HG03135 (cell line): ENCODE data around the gene NMT2.

ENCODE experiments used
- ATAC-seq: cut with Tn5 transposase; IDR thresholded peaks from one replicate; pipeline ENCODE4 v1.9.1; 2021; ENCODE audit warnings: mild to moderate bottlenecking, moderate library complexity; ENCODE audit not compliant: unreplicated experiment

Gene NMT2

DNA sequence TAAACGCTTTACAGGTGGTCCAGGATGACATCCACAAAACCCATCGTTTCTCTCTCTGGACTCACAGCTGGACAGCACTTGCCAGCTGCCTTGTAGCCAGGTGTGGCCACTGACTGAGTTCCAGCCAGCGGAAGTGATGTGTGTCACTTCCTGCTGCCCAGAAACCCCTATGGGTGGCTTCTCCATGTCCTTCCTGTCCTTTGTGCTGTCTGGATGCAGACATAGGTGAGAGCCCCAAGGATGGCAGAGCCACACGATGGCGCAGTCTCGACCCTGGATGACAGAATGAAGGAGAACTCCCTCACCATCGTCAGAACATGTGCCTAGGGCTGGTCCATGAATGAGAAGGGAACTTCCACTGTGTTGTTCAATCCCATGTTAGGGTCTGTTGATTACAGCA lies 22.1 kb downstream of the NMT2 start:
- ATAC-seq, result no peak

DNA sequence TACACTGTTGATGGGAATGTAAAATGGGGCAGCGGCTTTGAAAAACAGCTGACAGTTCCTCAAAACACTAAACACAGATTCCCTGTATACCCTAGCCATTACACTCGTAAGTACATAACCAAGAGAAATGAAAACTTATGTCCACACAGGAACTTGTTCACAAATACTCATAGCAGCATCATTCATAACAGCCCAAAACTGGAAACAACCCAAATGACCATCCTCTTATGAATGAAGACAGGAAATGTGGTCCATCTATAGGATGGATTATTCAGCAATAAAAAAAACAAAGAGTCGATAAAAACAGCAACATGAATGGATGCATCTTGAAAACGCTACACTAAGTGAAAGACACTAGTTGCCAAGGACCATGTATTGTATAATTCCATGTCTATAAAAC lies 23.7 kb downstream of the NMT2 start:
- no peak for ATAC-seq

DNA sequence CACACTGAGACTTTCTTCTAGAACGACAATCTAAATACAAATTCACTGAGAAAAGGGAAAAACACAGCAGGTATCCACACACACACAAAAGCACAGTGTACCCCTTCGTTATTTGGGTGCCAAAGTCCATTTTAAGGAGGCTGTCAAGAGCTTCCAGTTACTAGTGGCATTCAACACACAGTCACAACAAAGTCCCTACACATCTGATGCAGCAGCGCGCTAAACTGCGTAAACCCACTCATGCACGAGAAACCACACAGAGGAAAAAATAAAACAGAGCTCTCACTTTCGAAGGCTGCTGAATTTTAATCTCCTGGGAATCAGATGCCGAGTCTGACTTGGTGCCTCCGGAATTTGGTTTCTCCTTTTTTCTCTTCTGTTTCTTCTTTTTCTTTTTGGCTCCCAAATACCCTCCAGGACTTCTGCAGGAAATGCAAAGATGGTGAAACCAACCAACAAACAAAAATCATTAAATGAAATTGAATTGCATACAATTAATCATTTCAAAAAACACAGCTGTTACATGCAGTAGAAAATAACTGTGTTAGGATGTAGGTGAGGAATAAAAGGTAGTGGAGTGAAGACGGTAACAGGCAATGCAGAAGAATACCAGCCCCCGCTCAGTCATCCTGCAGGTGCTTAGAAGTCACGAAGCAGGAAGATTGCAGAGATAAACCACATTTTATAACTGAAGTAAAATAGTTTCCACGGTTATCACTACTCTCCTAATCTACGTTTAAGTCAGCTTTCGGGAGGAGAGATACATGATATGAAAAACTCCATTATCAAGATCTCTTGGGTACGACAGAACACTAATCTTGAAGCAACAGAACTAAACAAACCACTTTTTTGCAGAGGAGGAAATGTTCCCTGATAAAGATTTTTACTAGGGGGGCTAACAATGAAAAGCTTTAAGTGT lies 27.1 kb downstream of the NMT2 start:
- peak; percentile 90 for ATAC-seq

DNA sequence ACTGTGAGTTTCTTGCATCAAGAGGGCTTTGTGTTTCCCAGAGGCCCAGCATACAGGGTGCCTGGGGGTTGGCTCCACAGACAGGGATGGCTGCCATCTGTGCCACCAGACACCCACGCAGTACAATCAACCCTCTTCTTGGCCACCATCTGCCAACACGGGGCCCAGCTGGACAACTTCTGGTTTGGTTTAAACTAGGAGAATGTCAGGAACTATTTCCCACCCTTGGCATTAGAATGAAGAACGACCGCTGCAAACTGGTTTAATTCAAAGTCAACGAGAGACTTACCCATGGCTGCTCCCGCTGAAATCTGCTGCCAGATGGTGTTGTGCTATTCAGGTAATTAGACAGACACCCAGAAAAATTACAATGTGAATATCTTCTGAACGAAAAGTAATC lies 27.8 kb downstream of the NMT2 start:
- no peak for ATAC-seq

DNA sequence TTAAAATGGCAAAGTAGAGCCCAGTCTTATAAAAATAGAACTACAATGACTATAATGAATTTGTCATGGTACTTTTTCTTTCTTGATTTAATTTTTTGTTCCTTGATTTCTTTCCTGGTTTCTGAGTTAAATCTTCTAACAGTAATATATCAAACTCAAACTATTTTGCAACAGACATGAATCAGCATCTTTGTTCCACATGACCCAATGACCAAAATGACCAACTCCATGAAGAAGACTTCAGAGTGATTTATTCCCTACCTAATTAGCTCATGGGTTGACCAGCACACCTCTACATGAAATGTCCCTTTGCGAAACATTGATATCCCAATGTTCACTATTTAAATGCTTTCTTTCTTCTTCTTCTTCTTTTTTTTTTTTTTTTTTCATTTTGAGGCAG lies 30.9 kb downstream of the NMT2 start:
- no peak for ATAC-seq

DNA sequence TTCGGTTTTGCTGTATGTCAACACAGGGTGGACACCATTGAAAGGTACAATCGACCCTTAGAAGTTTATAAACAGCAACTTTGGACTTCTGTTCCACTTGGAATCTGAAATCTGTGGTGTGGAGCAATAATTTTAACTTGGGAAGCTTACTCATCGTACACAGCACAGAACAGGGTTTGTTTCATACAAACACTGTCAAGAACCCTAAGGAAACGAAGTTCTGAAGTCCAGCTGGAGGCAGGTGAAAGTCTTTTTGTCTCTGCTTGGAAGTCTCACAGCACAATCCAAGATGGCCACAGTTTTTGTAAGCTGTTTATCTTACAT lies 31.5 kb downstream of the NMT2 start:
- ATAC-seq, result no peak

DNA sequence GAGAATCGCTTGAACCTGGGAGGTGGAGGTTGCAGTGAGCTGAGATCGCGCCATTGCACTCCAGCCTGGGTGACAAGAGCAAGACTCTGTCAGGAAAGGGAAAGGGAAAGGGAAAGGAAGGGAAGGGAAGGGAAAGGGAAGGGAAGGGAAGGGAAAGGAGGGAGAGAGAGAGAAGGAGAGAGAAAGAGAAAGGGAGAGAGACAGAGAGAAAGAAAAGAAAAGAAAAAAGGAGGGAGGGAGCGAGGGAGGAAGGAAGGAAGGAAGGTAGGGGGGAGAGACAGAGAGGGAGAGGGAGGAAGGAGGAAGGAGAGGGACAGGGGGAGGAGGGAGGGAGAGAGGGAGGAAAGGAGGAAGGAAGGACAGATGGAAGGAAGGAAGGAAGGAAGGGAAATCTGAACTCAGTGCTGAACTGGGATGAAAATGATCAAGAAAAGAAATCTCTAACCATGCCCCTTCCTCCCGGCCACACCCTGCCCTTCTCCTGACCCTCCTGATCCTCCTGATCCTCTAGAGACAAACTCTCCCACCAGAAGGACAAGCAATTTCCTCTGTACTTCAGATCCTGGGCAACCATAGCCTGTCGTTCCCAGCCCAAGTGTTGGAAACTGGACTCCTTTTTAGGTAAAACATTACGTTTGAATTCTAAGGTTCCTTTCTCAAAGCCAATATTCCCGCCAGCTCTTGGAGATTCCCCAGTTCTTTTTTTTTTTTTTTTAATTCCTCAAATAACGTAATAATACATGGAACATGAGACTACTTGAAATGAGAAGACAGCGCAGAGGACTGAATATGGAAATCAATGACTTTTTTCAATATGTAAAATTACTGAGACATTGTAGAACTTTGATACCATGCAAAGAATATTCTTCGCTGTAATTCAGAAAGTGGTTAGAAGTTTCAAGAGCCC lies 32.1 kb downstream of the NMT2 start:
- ATAC-seq, result no peak

DNA sequence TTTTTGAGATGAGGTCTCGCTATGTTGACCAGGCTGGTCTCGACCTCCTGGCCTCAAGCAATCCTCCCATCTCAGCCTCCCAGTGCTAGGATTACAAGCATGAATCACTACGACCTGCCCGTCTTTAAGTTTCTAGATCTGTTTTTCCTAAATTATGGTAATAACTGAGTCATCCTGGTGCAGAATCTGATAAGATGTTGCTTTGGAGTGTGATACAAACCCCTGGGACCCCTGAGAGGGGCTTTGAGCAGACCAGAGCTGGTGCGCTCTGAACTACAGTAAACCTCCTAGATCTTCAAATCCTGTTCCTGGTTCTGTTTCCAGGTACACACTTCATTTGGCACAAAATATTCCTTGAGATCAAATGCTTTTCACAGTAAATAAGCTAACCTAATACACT lies 37.2 kb downstream of the NMT2 start:
- no peak for ATAC-seq

DNA sequence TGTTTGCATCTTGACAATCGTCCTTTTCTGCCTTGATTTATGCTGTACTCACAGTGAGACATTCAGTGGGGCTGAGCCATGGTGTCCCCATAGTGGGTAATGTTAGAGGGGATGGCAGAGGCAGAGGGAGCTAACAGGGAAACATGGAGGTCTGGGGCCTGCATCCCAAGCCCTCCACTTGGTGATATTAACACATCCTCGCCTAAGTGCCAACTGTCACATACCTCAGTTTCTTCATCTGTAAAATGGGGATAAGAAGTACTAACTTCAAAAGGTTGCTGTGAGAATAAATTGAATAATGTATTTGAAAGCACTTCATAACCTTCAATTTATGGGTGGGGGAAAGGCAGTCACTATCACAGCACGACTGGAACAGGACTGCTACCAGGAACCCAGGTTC lies 43.6 kb downstream of the NMT2 start:
- ATAC-seq, result no peak

DNA sequence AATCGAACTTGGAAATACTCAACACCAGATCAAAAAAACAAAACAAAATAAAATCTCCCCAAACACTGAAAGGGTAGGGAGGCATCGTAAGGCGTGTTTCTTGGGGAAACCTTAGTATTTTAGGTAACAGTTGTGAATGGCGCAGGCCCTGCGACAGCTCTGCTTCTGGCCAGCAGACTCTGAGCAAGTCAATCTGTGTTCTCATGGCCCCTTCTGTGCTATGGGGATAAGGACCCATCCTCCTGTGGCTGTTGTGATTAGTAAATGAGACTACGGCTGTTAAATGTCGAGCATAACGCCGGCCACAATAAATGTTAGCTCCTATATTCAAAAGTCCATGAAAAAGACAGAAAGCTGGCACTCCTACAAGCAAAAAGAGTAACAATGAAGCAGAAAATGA lies 44.3 kb downstream of the NMT2 start:
- no peak for ATAC-seq

DNA sequence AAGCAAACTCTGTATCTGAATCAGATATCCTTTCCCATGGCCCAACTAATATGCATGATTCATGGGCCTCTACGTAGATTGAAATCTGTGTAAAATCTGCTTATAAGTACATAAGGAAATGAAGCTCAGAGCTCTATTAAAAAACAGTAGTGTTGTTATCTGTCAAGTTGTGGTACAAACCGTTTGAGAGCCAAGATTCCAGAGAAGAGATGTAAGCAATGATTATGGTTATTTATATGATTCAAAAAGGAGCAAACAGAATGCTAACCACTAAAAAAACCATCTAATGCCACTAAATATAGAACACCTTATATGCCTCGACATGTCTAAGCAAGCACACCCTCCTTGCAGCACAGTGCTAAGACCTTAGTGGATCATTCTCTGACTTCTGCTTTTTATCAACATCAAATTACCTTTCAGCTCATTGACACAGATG lies 44.7 kb downstream of the NMT2 start:
- ATAC-seq, result no peak

DNA sequence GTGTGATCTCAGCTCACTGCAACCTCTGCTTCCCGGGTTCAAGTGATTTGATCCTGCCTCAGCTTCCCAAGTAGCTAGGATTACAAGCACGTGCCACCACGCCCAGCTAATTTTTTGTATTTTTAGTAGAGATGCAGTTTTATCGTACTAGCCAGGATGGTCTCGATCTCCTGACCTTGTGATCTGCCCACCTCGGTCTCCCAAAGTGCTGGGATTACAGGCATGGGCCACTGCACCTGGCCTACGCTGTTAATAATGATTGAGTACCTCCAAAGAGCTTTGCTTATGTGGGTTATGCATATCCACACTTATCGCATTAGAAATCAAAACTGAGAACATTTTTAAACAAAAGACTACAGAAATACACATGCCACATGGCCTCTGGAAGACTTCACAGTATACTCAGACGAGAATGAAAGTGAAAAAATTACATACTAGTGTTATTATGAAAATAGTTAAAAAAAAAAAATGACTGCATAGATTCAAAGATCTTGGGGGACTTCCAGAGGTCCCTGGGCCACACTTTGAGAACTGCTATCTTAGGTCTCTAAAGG lies 45.9 kb downstream of the NMT2 start:
- peak; percentile 84 for ATAC-seq

DNA sequence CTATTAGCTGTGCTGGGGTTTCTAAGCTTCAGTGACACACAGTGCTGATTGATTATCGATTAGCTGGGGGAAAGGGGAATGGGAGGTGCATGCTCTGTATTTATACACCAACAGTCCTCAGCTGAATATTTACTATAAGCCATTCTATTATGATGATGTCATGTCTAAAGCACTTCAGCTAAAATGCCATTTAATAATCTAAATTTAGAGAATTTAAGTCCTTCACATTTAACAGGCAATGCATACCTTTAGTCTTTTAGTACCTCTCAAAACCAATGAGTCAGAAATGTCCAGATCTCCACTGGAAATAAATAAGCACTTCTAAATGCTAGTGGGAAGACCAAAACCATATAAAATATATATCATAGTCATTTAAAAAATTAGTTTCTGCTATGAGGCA lies 46.8 kb downstream of the NMT2 start:
- no peak for ATAC-seq

DNA sequence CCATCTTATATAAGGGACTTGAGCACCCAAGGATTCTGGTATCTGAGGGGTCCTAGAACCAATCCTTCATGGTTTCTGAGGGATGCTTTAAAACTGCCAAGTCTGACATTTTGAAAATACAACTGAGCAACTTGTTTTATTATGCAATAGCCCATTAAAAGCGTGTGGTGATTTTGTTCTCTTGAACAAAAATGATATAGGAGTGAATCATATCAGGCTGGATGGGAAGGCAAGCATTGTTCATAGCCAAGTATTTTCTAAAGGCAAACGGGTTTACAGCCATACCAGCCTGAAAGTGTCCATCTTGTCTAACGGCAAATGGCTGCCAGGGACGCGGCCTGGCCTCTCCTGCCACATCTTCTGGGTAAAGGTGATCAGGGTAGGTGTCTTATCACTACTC lies 48.0 kb downstream of the NMT2 start:
- ATAC-seq, result no peak

DNA sequence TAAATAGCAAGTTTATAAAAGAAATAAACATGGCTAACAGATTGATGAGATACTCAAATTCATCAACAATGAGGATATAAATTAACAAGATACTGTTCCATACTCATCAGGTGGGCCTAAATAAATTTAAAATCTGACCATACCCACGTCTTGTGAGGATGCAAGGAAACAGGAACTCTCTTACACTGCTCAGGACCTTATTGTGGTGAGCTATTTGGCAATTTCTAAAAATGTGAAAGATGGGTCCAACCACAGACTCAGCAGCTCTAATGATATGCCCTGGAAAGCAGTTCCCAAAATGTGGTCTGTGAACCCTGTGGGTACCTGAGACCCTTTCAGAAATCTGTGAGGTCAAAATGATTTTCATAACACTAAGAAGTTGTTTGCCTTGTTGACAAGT lies 49.9 kb downstream of the NMT2 start:
- no peak for ATAC-seq

DNA sequence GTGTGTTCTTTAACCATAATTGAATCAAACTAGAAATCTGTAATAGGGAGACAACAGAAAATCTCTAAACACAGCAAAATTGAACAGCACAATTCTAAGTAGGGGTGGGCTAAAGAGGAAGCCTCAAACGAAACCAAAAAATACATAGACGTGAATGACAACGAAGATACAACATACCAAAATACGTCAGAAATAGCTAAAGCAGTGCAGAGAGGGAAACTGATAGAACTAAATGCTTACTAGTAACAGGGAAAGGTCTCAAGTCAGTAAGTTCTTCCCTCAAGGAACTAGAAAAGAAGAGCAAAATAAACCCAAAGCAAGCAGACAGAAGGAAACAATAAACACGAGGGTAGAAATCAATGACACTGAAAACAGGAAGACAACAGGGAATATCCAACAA lies 52.3 kb downstream of the NMT2 start:
- ATAC-seq, result no peak

DNA sequence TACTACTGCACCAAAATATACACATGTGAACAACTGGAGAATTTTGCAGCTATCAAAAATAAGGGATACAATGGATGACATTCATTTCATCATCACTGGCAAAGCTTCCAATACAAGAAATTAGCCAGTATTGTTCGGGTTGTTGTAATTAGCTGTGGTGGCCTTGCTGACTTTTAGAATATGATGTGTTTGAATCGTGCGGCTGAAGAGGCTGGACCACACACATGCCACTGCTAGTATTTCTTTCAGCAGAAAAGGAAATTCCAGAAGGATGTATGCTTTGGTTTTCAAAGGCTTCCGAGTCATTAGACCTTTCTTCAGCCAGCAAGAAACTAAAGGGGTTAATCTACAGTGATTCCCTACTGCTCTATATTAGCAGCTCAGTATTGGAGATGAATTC lies 54.7 kb downstream of the NMT2 start:
- no peak for ATAC-seq

DNA sequence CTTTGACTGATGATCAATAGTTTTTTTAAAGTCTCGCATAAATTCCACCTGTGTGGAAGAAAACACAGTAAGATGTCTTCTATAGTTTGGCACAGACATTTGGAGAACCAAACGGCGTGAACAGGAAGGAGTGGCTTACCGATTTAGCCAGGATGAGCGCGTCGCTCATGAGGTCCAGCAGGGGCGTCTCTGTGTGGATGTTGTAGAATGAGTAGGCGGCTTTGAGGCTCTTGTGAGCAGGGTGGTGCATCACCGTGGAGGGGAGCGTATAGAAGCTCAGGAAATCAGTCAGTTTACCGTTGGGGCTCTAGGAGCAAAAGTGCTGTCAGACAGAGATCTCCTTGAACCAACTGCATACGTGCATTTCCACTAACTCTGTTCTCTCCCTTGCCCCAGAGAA lies 55.8 kb downstream of the NMT2 start:
- ATAC-seq, result no peak

DNA sequence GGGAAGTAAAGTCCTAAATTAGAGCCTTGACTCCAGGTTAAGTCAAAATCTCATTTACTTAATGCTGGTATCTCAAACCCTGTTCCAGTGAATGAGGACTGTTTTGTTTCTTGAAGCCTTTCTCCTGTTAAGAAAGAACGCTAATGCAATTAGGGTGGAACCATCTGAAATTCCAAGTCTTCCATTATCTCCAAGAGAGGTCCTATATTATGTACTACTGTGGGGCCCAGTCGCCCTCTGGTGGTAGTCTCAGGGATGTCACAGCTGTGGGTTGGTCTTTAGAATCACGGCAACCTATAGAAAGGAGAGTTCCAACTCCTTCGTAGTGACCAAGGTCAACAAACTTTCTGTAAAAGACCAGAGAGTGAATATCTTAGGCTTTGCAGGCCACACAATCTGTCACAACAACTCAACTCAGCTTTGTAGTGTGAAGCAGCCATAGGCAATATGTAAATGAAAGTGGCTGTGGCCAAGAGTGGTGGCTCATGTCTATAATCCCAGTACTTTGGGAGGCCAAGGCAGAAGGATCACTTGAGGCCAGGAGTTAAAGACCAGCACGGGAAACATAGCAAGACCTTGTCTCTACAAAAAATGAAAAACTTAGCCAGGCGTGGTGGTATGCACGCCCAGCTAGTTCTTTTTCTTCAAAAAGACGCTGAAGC lies 62.0 kb downstream of the NMT2 start:
- peak; percentile 79 for ATAC-seq

DNA sequence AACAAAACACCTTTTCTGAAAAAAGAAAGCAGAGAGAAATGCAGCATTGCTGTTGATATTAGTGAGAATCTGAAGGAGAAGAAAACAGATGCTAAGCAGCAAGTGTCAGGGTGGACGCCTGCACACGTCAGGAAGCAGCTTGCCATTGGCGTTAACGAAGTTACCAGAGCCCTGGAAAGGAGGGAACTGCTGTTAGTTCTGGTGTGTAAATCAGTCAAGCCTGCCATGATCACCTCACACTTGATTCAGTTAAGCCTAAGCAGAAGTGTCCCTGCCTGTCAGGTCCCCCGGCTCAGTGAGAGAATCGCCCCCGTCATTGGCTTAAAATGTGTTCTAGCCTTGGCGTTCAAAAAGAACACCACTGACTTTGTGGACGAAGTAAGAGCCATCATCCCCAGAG lies 65.0 kb downstream of the NMT2 start:
- ATAC-seq, result no peak

DNA sequence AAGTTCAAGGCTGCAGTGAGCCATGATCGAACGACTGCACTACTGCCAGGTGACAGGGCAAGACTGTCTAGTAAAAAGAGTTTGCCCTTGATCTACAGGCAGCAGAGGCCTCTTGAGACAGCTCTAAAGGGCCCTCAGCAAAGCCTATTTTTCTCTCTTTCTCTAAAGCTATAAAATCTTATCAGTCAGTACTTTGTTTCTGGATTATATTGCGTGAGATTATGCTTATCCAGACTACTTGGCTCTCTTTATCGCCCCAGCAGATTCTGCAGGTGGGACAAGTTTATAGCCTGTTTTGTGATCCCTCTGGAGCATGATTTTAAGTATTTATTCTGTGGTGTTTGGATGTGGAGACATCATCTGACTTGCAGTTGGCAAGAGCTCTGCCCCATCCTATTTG lies 68.6 kb downstream of the NMT2 start:
- no peak for ATAC-seq
